ENCODE results near the gene EDAR.

Gene EDAR

GRCh38 chr2:108942231-108942825, 46.7 kb downstream of the EDAR start:
- TF ChIP-seq CTCF (conservative IDR thresholded peaks at IDR 0.05; ENCODE audit: low read depth, low read length) = no peak
- no peak for DNase-seq (ENCODE audit: low read depth)
- no peak overlapping the region for H3K4me3 ChIP-seq (ENCODE audit: low read depth, low read length)

GRCh38 chr2:108941767-108942166, 47.3 kb downstream of the EDAR start:
- no peak for DNase-seq (ENCODE audit: low read depth)
- H3K4me3 ChIP-seq (ENCODE audit: low read depth, low read length) = no peak overlapping the region
- TF ChIP-seq CTCF (conservative IDR thresholded peaks at IDR 0.05; ENCODE audit: low read depth, low read length) = no peak

- no peak overlapping the region for H3K4me3 ChIP-seq (ENCODE audit: low read depth, low read length)
- no peak for TF ChIP-seq CTCF (conservative IDR thresholded peaks at IDR 0.05; ENCODE audit: low read depth, low read length)
- no peak for DNase-seq (ENCODE audit: low read depth)
These were observed 47.8 kb downstream of the EDAR start for GRCh38 chr2:108941161-108941665.

- H3K4me3 ChIP-seq (ENCODE audit: low read depth, low read length) = no peak overlapping the region
- TF ChIP-seq CTCF (conservative IDR thresholded peaks at IDR 0.05; ENCODE audit: low read depth, low read length) = no peak
- no peak for DNase-seq (ENCODE audit: low read depth)
These were observed 48.9 kb downstream of the EDAR start for GRCh38 chr2:108940156-108940555.

- no peak for TF ChIP-seq CTCF (conservative IDR thresholded peaks at IDR 0.05; ENCODE audit: low read depth, low read length)
- no peak for DNase-seq (ENCODE audit: low read depth)
- no peak overlapping the region for H3K4me3 ChIP-seq (ENCODE audit: low read depth, low read length)
These were observed 50.8 kb downstream of the EDAR start for GRCh38 chr2:108938077-108938710.

- no peak for TF ChIP-seq CTCF (conservative IDR thresholded peaks at IDR 0.05; ENCODE audit: low read depth, low read length)
- DNase-seq (ENCODE audit: low read depth) = no peak
- H3K4me3 ChIP-seq (ENCODE audit: low read depth, low read length) = no peak overlapping the region
These were observed 51.5 kb downstream of the EDAR start for GRCh38 chr2:108937367-108938017.

Data from choroid plexus epithelial cell (primary cell).